Progenitor cell of endocrine pancreas (in vitro differentiated cells): ENCODE data around the gene RRP12. TPM values are rescaled to one million over a fixed set of nuclear protein-coding genes. Genes with fewer than 3 reads are reported as not detected.

Experiments used
- DNase-seq: peaks from one replicate; pipeline ENCODE4 v3.0.0; 2021; ENCODE audit warnings: low spot score; ENCODE audit not compliant: unreplicated experiment
- H3K27ac Mint-ChIP-seq: 2 replicates; pipeline ENCODE4 v1.8.0; 2021; ENCODE audit warnings: mild to moderate bottlenecking, moderate library complexity, mixed read lengths
- H3K27me3 Mint-ChIP-seq: 2 replicates; pipeline ENCODE4 v1.8.0; 2021; ENCODE audit warnings: mixed read lengths
- H3K36me3 Mint-ChIP-seq: 2 replicates; pipeline ENCODE4 v1.8.0; 2022; ENCODE audit warnings: mixed read lengths; ENCODE audit not compliant: insufficient read depth
- H3K4me1 Mint-ChIP-seq: 2 replicates; pipeline ENCODE4 v1.8.0; 2021; ENCODE audit warnings: low read depth, mixed read lengths
- H3K4me3 Mint-ChIP-seq: 2 replicates; pipeline ENCODE4 v1.8.0; 2021; ENCODE audit warnings: low read depth, mild to moderate bottlenecking, moderate library complexity, mixed read lengths
- H3K9me3 Mint-ChIP-seq: 2 replicates; pipeline ENCODE4 v1.8.0; 2021; ENCODE audit warnings: low read depth, mixed read lengths
- CTCF ChIP-seq: fragments of 200-600 bp; sonication (generic); IDR thresholded peaks from one replicate; pipeline ENCODE4 v1.5.0; 2021; ENCODE audit warnings: antibody characterized with exemption, mild to moderate bottlenecking; ENCODE audit not compliant: unreplicated experiment
- total RNA-seq: library from RNA; stranded (reverse); gene quantifications from 2 replicates; pipeline ENCODE4 v1.2.1, GENCODE V29; 2021

RRP12 gene
- total RNA-seq, 1 donor from 2014 or later, result 33.5 TPM

DNA sequence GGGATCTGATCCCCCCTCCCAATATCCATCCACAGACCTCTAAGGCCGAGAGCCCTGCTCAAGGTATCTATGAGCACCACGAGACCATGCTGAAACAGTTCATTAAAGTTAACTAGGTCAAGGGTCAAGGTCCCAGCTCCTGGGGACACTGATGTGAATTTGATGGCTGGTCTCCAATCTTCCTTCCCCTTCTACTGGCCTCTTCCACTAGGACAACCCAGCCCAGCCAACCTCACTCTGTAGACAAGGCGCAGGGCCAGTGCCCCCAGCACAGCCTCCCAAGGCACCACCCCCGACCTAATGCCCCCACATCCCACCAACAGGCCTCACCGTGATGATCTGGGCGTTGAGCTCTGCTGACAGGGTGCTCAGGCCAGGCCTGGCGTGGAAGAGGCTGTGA, 15.6 kb downstream of the RRP12 start:
- Mint-ChIP-seq H3K36me3 (peaks cover 11% of the 10 kb centered on the region), H3K4me1 (no peaks in the 10 kb centered on the region), H3K9me3 (no peaks in the 10 kb centered on the region), H3K4me3 (no peak overlapping the region), H3K27me3 (no peaks in the 10 kb centered on the region), H3K27ac (no peak overlapping the region)
- DNase-seq, result no peak
- no peak for TF ChIP-seq CTCF

GRCh38 chr10:97384641-97385040, 16.5 kb downstream of the RRP12 start:
- no peak for DNase-seq
- Mint-ChIP-seq H3K36me3 (peaks cover 9% of the 10 kb centered on the region), H3K27me3 (no peaks in the 10 kb centered on the region), H3K9me3 (no peaks in the 10 kb centered on the region), H3K4me1 (no peaks in the 10 kb centered on the region), H3K27ac (no peak overlapping the region), H3K4me3 (no peak overlapping the region)
- TF ChIP-seq CTCF, result no peak

- no peaks in the 10 kb centered on the region for H3K9me3 Mint-ChIP-seq
- no peak overlapping the region for H3K4me3 Mint-ChIP-seq
- H3K27me3 Mint-ChIP-seq, result no peaks in the 10 kb centered on the region
- no peak for DNase-seq
- TF ChIP-seq CTCF, result no peak
- no peak overlapping the region for H3K27ac Mint-ChIP-seq
- H3K36me3 Mint-ChIP-seq, result peaks cover 9% of the 10 kb centered on the region
- H3K4me1 Mint-ChIP-seq, result no peaks in the 10 kb centered on the region
Measured at GRCh38 chr10:97384156-97384555, 17.0 kb downstream of the RRP12 start.

- H3K27me3 Mint-ChIP-seq, result no peaks in the 10 kb centered on the region
- DNase-seq, result no peak
- H3K36me3 Mint-ChIP-seq, result peaks cover 4% of the 10 kb centered on the region
- H3K4me3 Mint-ChIP-seq, result no peak overlapping the region
- TF ChIP-seq CTCF, result no peak
- H3K27ac Mint-ChIP-seq, result no peak overlapping the region
- H3K9me3 Mint-ChIP-seq, result no peaks in the 10 kb centered on the region
- no peaks in the 10 kb centered on the region for H3K4me1 Mint-ChIP-seq
Measured at GRCh38 chr10:97383159-97383558, 18.0 kb downstream of the RRP12 start.

DNA sequence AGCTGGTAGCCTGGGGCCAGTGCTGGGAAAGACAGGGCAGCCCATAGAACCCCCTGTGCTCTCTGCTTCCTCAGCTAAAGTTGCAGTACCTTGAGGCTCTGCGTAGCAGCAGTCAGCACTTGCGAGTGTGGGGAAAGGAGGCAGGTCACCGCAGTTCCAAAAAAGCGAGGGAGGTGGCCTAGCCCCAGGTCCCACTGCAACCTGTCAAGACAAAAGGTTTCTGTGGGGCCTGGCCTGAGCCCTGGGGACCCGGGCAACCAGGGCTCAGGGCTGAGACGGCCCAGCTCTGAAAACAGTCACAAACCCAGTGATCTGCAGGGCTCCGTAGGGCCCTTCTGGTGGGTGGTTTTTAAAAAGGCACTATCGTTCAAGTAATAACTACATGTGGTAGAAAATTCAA, 19.5 kb downstream of the RRP12 start:
- no peak for DNase-seq
- Mint-ChIP-seq H3K27me3 (no peaks in the 10 kb centered on the region), H3K4me1 (no peaks in the 10 kb centered on the region), H3K4me3 (no peak overlapping the region), H3K27ac (no peak overlapping the region), H3K9me3 (no peaks in the 10 kb centered on the region), H3K36me3 (peaks cover under 1% of the 10 kb centered on the region)
- TF ChIP-seq CTCF, result no peak
